H1 (cell line): ENCODE measurements around the gene PTX3. TPM values are rescaled to one million over a fixed set of nuclear protein-coding genes. Genes with fewer than 3 reads are reported as not detected.

Experiments used
- CTCF ChIA-PET: fragments of 300-600 bp; sonication (Branson Sonifier 250); formaldehyde crosslinking; loops from one replicate; lab custom pipeline; 2021; ENCODE audit not compliant: partially characterized antibody; lab: Charles Lee
- POLR2A ChIA-PET: fragments of 300-600 bp; sonication (Branson Sonifier 250); formaldehyde crosslinking; loops from one replicate; lab custom pipeline; 2021; ENCODE audit warnings: inconsistent platforms; ENCODE audit not compliant: partially characterized antibody; lab: Charles Lee
- DNase-seq, 2 experiments: peaks; one replicate each; pipeline versions ENCODE4 v3.0.0 to v3.0.0-alpha.2; 2010 to 2022; ENCODE audit warnings: low spot score in 2 of 2, low read depth in 1 of 2, mixed read lengths in 1 of 2
- FAIRE-seq: peaks from 2 replicates; lab custom pipeline; 2011; peaks lifted over from hg19 to GRCh38; lab: Jason Lieb, UNC
- H2AFZ ChIP-seq: 2 replicates; pipeline ENCODE4 v1.8.1; 2012; ENCODE audit warnings: low read length, inconsistent platforms
- H2AK5ac ChIP-seq: 2 replicates; pipeline ENCODE4 v1.6.1; 2013; ENCODE audit warnings: low read depth, low read length
- H2BK120ac ChIP-seq: replicated peaks from 2 replicates; pipeline ENCODE3; 2013; ENCODE audit warnings: low read depth, low read length, inconsistent platforms
- H2BK12ac ChIP-seq: 2 replicates; pipeline ENCODE4 v1.6.1; 2013; ENCODE audit warnings: low read depth, low read length
- H2BK15ac ChIP-seq: 2 replicates; pipeline ENCODE4 v1.6.1; 2013; ENCODE audit warnings: low read length
- H2BK20ac ChIP-seq: 2 replicates; pipeline ENCODE4 v1.6.1; 2013; ENCODE audit warnings: low read length
- H2BK5ac ChIP-seq: 2 replicates; pipeline ENCODE4 v1.6.1; 2013; ENCODE audit warnings: low read depth, low read length
- H3K14ac ChIP-seq: 2 replicates; pipeline ENCODE4 v1.6.1; 2013; ENCODE audit warnings: inconsistent platforms; ENCODE audit not compliant: insufficient read length
- H3K18ac ChIP-seq: 2 replicates; pipeline ENCODE4 v1.6.1; 2013; ENCODE audit warnings: low read length; ENCODE audit errors: extremely low read depth
- H3K23ac ChIP-seq: 2 replicates; pipeline ENCODE4 v1.6.1; 2013; ENCODE audit warnings: inconsistent platforms; ENCODE audit not compliant: insufficient read length
- H3K23me2 ChIP-seq: 2 replicates; pipeline ENCODE4 v1.6.1; 2013; ENCODE audit warnings: low read depth, low read length
- H3K27ac ChIP-seq: 2 replicates; pipeline ENCODE4 v1.6.1; 2011; ENCODE audit warnings: low read depth, low read length, inconsistent platforms
- H3K27me3 ChIP-seq, 4 experiments: replicated peaks in 1 of 4; 1 replicate in 1 of 4; 2 replicates in 3 of 4; pipeline versions ENCODE4 v1.6.1 to v1.8.1; 2011 to 2013; ENCODE audit warnings: low read length in 3 of 4, mild to moderate bottlenecking in 3 of 4, inconsistent platforms in 2 of 4, mixed read lengths in 2 of 4, moderate library complexity in 1 of 4; ENCODE audit not compliant: control insufficient read depth in 3 of 4, insufficient read depth in 3 of 4; ENCODE audit errors: extremely low read depth in 1 of 4
- H3K36me3 ChIP-seq, 4 experiments: 2 replicates each; pipeline versions ENCODE4 v1.6.1 to v1.8.1; 2011 to 2013; ENCODE audit warnings: mild to moderate bottlenecking in 4 of 4, low read length in 3 of 4, moderate library complexity in 2 of 4, control low read depth in 1 of 4, inconsistent platforms in 1 of 4; ENCODE audit not compliant: insufficient read depth in 4 of 4, control insufficient read depth in 2 of 4
- H3K4ac ChIP-seq: replicated peaks from 2 replicates; pipeline ENCODE3; 2013; ENCODE audit warnings: low read length, low read depth, mixed read lengths, inconsistent platforms; ENCODE audit not compliant: insufficient read length
- H3K4me1 ChIP-seq, 4 experiments: replicated peaks in 1 of 4; 1 replicate in 1 of 4; 2 replicates in 3 of 4; pipeline versions ENCODE4 v1.6.1 to v1.8.1; 2011 to 2013; ENCODE audit warnings: low read length in 3 of 4, inconsistent platforms in 2 of 4, mixed read lengths in 1 of 4; ENCODE audit not compliant: insufficient read depth in 4 of 4, control insufficient read depth in 3 of 4
- H3K4me2 ChIP-seq, 2 experiments: 2 replicates each; pipeline versions ENCODE4 v1.6.1 to v1.8.1; 2011 to 2013; ENCODE audit warnings: low read depth in 2 of 2, low read length in 2 of 2, control low read depth in 1 of 2, inconsistent platforms in 1 of 2, mild to moderate bottlenecking in 1 of 2; ENCODE audit not compliant: insufficient read depth in 1 of 2
- H3K4me3 ChIP-seq, 4 experiments: fragments of 200-600, 300-600 bp in 1 of 4; sonication (generic), shearing (Covaris generic), sonication (Bioruptor Twin) in 1 of 4; 2 replicates each; pipeline versions ENCODE4 v1.5.1 to v1.8.1; 2011 to 2016; ENCODE audit warnings: low read length in 4 of 4, low read depth in 3 of 4, control low read depth in 2 of 4, inconsistent platforms in 2 of 4, mild to moderate bottlenecking in 2 of 4, mixed read lengths in 1 of 4, moderate library complexity in 1 of 4; ENCODE audit not compliant: insufficient read depth in 2 of 4; ENCODE audit errors: extremely low read depth in 1 of 4
- H3K56ac ChIP-seq: replicated peaks from 2 replicates; pipeline ENCODE3; 2013; ENCODE audit warnings: low read depth, mild to moderate bottlenecking, mixed read lengths, low read length, inconsistent platforms; ENCODE audit not compliant: insufficient read length
- H3K79me1 ChIP-seq: 2 replicates; pipeline ENCODE4 v1.6.1; 2013; ENCODE audit warnings: low read depth, low read length, control low read depth
- H3K79me2 ChIP-seq, 2 experiments: 2 replicates each; pipeline versions ENCODE4 v1.6.1 to v1.8.1; 2012 to 2013; ENCODE audit warnings: low read length in 2 of 2, mild to moderate bottlenecking in 2 of 2, inconsistent platforms in 1 of 2; ENCODE audit not compliant: insufficient read depth in 2 of 2, control insufficient read depth in 1 of 2
- H3K9ac ChIP-seq, 4 experiments: replicated peaks in 1 of 4; 1 replicate in 1 of 4; 2 replicates in 3 of 4; pipeline versions ENCODE4 v1.6.1 to v1.8.1; 2011 to 2013; ENCODE audit warnings: low read depth in 3 of 4, low read length in 3 of 4, control low read depth in 2 of 4, mild to moderate bottlenecking in 2 of 4, moderate library complexity in 2 of 4, inconsistent platforms in 1 of 4; ENCODE audit errors: extremely low read depth in 1 of 4
- H3K9me3 ChIP-seq, 2 experiments: 2 replicates each; pipeline versions ENCODE4 v1.6.1 to v1.8.1; 2012 to 2013; ENCODE audit warnings: mild to moderate bottlenecking in 2 of 2, moderate library complexity in 2 of 2, control low read depth in 1 of 2, inconsistent platforms in 1 of 2, low read depth in 1 of 2, low read length in 1 of 2, mixed read lengths in 1 of 2; ENCODE audit not compliant: insufficient read depth in 2 of 2
- H4K20me1 ChIP-seq, 2 experiments: replicated peaks in 1 of 2; 2 replicates each; pipeline versions ENCODE3 to v1.8.1; 2011 to 2013; ENCODE audit warnings: inconsistent platforms in 2 of 2, low read length in 2 of 2, mild to moderate bottlenecking in 1 of 2; ENCODE audit not compliant: insufficient read depth in 2 of 2, control insufficient read depth in 1 of 2
- H4K5ac ChIP-seq: 2 replicates; pipeline ENCODE4 v1.6.1; 2013; ENCODE audit warnings: low read length, low read depth, mixed read lengths, inconsistent platforms; ENCODE audit not compliant: insufficient read length
- H4K8ac ChIP-seq: 2 replicates; pipeline ENCODE4 v1.8.0; 2013; ENCODE audit warnings: mild to moderate bottlenecking, moderate library complexity, low read length, inconsistent platforms; ENCODE audit not compliant: insufficient read depth; ENCODE audit errors: extremely low read depth
- H4K91ac ChIP-seq: replicated peaks from 2 replicates; pipeline ENCODE3; 2013; ENCODE audit warnings: low read length, mixed read lengths, inconsistent platforms; ENCODE audit not compliant: insufficient read length
- ASH2L ChIP-seq: fragments of 200-600, 300-600 bp; sonication (generic); IDR thresholded peaks from one replicate; pipeline ENCODE4 v1.7.1; 2017; ENCODE audit warnings: low read length
- CEBPB ChIP-seq: IDR thresholded peaks from 2 replicates; pipeline ENCODE4 v1.6.1; 2012; ENCODE audit warnings: low read depth, low read length
- CHD1 ChIP-seq: IDR thresholded peaks from 2 replicates; pipeline ENCODE4 v1.6.1; 2012; ENCODE audit warnings: low read depth, low read length, improper control_type of control experiment
- CTCF ChIP-seq, 3 experiments: IDR thresholded peaks; 1 replicate in 2 of 3; 2 replicates in 1 of 3; pipeline versions ENCODE4 v1.5.1 to v1.6.1; 2011; ENCODE audit warnings: low read length in 3 of 3, mild to moderate bottlenecking in 3 of 3, inconsistent platforms in 2 of 3, low read depth in 1 of 3, moderate library complexity in 1 of 3; ENCODE audit not compliant: insufficient read depth in 1 of 3; ENCODE audit errors: control extremely low read depth in 1 of 3
- EP300 ChIP-seq, 2 experiments: IDR thresholded peaks; 1 replicate in 1 of 2; 2 replicates in 1 of 2; pipeline ENCODE4 v1.6.1; 2011 to 2012; ENCODE audit warnings: low read depth in 2 of 2, low read length in 2 of 2, mild to moderate bottlenecking in 2 of 2, borderline replicate concordance in 1 of 2, inconsistent platforms in 1 of 2, moderate library complexity in 1 of 2
- KDM4A ChIP-seq: IDR thresholded peaks from one replicate; pipeline ENCODE4 v1.7.1; 2012; ENCODE audit warnings: low read depth, mild to moderate bottlenecking, moderate library complexity, low read length, inconsistent platforms; ENCODE audit not compliant: severe bottlenecking
- PHF8 ChIP-seq: fragments of 200-600 bp; sonication (generic); conservative IDR thresholded peaks from 2 replicates; pipeline ENCODE4 v1.7.1; 2012; ENCODE audit warnings: low read depth, mild to moderate bottlenecking, inconsistent platforms, low read length, moderate library complexity
- POLR2A ChIP-seq, 2 experiments: IDR thresholded peaks; 1 replicate in 1 of 2; 2 replicates in 1 of 2; pipeline ENCODE4 v1.6.1; 2011; ENCODE audit warnings: low read depth in 2 of 2, low read length in 2 of 2, mild to moderate bottlenecking in 2 of 2; ENCODE audit errors: control extremely low read depth in 1 of 2
- SIRT6 ChIP-seq: IDR thresholded peaks from one replicate; pipeline ENCODE4 v1.7.1; 2012; ENCODE audit warnings: low read length, inconsistent platforms
- SP1 ChIP-seq: IDR thresholded peaks from 2 replicates; pipeline ENCODE4 v1.6.1; 2011; ENCODE audit warnings: low read depth, low read length
- SRF ChIP-seq: IDR thresholded peaks from 2 replicates; pipeline ENCODE4 v1.6.1; 2011; ENCODE audit warnings: mild to moderate bottlenecking, low read depth, low read length, moderate library complexity
- TCF12 ChIP-seq: IDR thresholded peaks from 2 replicates; pipeline ENCODE4 v1.6.1; 2011; ENCODE audit warnings: low read depth, mild to moderate bottlenecking, low read length
- TEAD4 ChIP-seq: IDR thresholded peaks from 2 replicates; pipeline ENCODE4 v1.6.1; 2012; ENCODE audit warnings: low read depth, low read length, inconsistent platforms, mixed read lengths
- WGBS, 2 experiments: shearing (Covaris generic) in 1 of 2; methylation state at CpG; one replicate each; pipeline versions ENCODE4 v1.1.6 to v1.1.7; 2013 to 2015; ENCODE audit warnings: low lambda C conversion rate in 2 of 2, mixed read lengths in 2 of 2, inconsistent platforms in 1 of 2, low coverage in 1 of 2, missing lambda C conversion rate in 1 of 2; ENCODE audit not compliant: insufficient replicate concordance in 2 of 2, insufficient coverage in 1 of 2, insufficient read length in 1 of 2; ENCODE audit errors: extremely low coverage in 1 of 2, missing lambda C conversion rate in 1 of 2; 5-methylcytosine and 5-hydroxymethylcytosine counted together
- polyA plus RNA-seq, 7 experiments: library from polyadenylated mRNA; depleted of rRNA in 3 of 7; stranded (reverse) in 5 of 7; unstranded in 2 of 7; fragments of >200 nt in 5 of 7; fragments of 200-250 nt in 2 of 7; gene quantifications; 1 replicate in 5 of 7; 2 replicates in 1 of 7; 4 replicates in 1 of 7; pipeline versions ENCODE4 v1.2.1 to v1.2.3, GENCODE V29; 2011 to 2013; ENCODE audit warnings: missing spikeins in 2 of 7, mixed read lengths in 2 of 7
- total RNA-seq: library from RNA; stranded (reverse); fragmentation: NEBNext Ultra II Directional; extraction: Animal tissue kit (Norgen Biotek cat#: 25700); gene quantifications from 2 replicates; pipeline ENCODE4 v1.2.1, GENCODE V29; 2021

Gene PTX3
- total and polyA plus RNA-seq, 2 of the 8 experiments (the other 6 are each of a cell fraction or from before 2014, with no cell fraction given) = 1.2 to 1.7 TPM

- FAIRE-seq (no peak), DNase-seq (no peak)
- Histone ChIP-seq H2BK5ac (no peak overlapping the region), H4K8ac (no peak overlapping the region), H3K27me3 (no peaks in the 10 kb centered on the region), H3K79me1 (no peaks in the 10 kb centered on the region), H2BK20ac (no peak overlapping the region), H3K4me3 (no peak overlapping the region), H3K23ac (no peak overlapping the region), H3K14ac (no peak overlapping the region), H3K27ac (no peak overlapping the region), H2BK15ac (no peak overlapping the region), H2BK120ac (no peak overlapping the region), H4K20me1 (no peaks in the 10 kb centered on the region), H3K36me3 (no peaks in the 10 kb centered on the region), H3K56ac (no peak overlapping the region), H3K4me1 (no peaks in the 10 kb centered on the region), H3K9ac (no peak overlapping the region), H2AK5ac (no peak overlapping the region), H4K5ac (no peak overlapping the region), H3K23me2 (no peaks in the 10 kb centered on the region; the same call in 1 of the 2 replicates), H3K79me2 (no peaks in the 10 kb centered on the region), H2BK12ac (no peak overlapping the region), H3K9me3 (no peaks in the 10 kb centered on the region), H3K18ac (no peak overlapping the region), H3K4me2 (no peak overlapping the region), H2AFZ (no peak overlapping the region), H4K91ac (no peak overlapping the region), H3K4ac (no peak overlapping the region)
- ChIA-PET POLR2A (no interaction called here), CTCF (interaction anchor here (1.0 to 5.1 kb wide), 6 partner anchors 11 to 142 kb away, joined by 3 to 13 read pairs (median 4); no protein-coding TSS in a partner anchor)
- WGBS, 2 experiments = 92% methylated on average over 3 of the region's 3 CpGs; no CpG with 5 or more reads in 1 of the 2 experiments
- TF ChIP-seq EP300 (IDR thresholded peaks at IDR 0.05; ENCODE audit: borderline replicate concordance in 1 of 2, low read depth in 2 of 2, low read length in 2 of 2) (no peak), SRF (no peak), ASH2L (no peak), KDM4A (no peak), CEBPB (no peak), TEAD4 (no peak), SIRT6 (no peak), PHF8 (no peak), CHD1 (no peak), SP1 (no peak), TCF12 (no peak), CTCF (IDR thresholded peaks at IDR 0.05; ENCODE audit: control extremely low read depth in 1 of 3, insufficient read depth in 1 of 3, low read depth in 1 of 3, low read length in 3 of 3) (no peak), POLR2A (IDR thresholded peaks at IDR 0.05; ENCODE audit: control extremely low read depth in 1 of 2, low read depth in 2 of 2, low read length in 2 of 2) (no peak)
These were observed 27.7 kb downstream of the PTX3 start for GRCh38 chr3:157464321-157464720.
